H1 (cell line): ENCODE results near the gene GRID1. TPM values are rescaled to one million over a fixed set of nuclear protein-coding genes. Genes with fewer than 3 reads are reported as not detected.

ENCODE experiments used
- CHD1 ChIP-seq: IDR thresholded peaks from 2 replicates; pipeline ENCODE4 v1.6.1; 2012; ENCODE audit warnings: low read depth, low read length, improper control_type of control experiment
- GABPA ChIP-seq: IDR thresholded peaks from 2 replicates; pipeline ENCODE4 v1.6.1; 2011; ENCODE audit warnings: mild to moderate bottlenecking, low read length, moderate library complexity, borderline replicate concordance; ENCODE audit not compliant: insufficient read depth
- KDM1A ChIP-seq: fragments of 200-600, 300-600 bp; sonication (generic); IDR thresholded peaks from 2 replicates; pipeline ENCODE4 v1.7.1; 2016; ENCODE audit warnings: mild to moderate bottlenecking, low read length, borderline replicate concordance
- SIX5 ChIP-seq: IDR thresholded peaks from 2 replicates; pipeline ENCODE4 v1.6.1; 2011; ENCODE audit warnings: mild to moderate bottlenecking, low read depth, low read length
- SP1 ChIP-seq: IDR thresholded peaks from 2 replicates; pipeline ENCODE4 v1.6.1; 2011; ENCODE audit warnings: low read depth, low read length
- ZNF274 ChIP-seq: IDR thresholded peaks from 2 replicates; pipeline ENCODE4 v1.7.0; 2012; ENCODE audit warnings: low read length, borderline replicate concordance; ENCODE audit errors: extremely low read depth
- polyA plus RNA-seq, 7 experiments: library from polyadenylated mRNA; depleted of rRNA in 3 of 7; stranded (reverse) in 5 of 7; unstranded in 2 of 7; fragments of >200 nt in 5 of 7; fragments of 200-250 nt in 2 of 7; gene quantifications; 1 replicate in 5 of 7; 2 replicates in 1 of 7; 4 replicates in 1 of 7; pipeline versions ENCODE4 v1.2.1 to v1.2.3, GENCODE V29; 2011 to 2013; ENCODE audit warnings: missing spikeins in 2 of 7, mixed read lengths in 2 of 7
- total RNA-seq: library from RNA; stranded (reverse); fragmentation: NEBNext Ultra II Directional; extraction: Animal tissue kit (Norgen Biotek cat#: 25700); gene quantifications from 2 replicates; pipeline ENCODE4 v1.2.1, GENCODE V29; 2021
- TF ChIP-seq, protein P1 (sequence below): IDR thresholded peaks from 2 replicates; pipeline ENCODE4 v1.6.1; 2012; ENCODE audit warnings: inconsistent platforms

GRID1 gene
- total and polyA plus RNA-seq, 2 of the 8 experiments (the other 6 are each of a cell fraction or from before 2014, with no cell fraction given), result 0.22 to 0.30 TPM

DNA sequence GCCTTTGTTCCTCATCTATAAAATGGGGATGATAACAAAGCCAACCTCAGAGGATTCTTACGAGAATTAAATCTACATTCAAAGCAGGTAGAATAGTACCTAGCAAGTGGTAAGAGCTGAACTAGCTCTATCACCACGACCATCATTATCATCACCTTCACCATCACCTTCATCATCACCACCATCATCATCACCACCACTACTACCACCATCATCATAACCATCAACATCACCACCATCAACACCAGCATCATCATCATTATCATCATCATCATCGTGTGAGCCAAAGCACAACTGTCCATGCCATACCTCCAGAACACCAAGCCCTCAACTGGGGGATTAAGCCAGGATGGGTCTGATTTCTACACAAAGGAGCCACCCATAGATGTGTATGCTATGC is 206.8 kb downstream of the GRID1 start (continued):
- TF ChIP-seq CHD1, result no peak
- no peak for TF ChIP-seq ZNF274
- TF ChIP-seq KDM1A, result no peak
- TF ChIP-seq, protein P1, sequence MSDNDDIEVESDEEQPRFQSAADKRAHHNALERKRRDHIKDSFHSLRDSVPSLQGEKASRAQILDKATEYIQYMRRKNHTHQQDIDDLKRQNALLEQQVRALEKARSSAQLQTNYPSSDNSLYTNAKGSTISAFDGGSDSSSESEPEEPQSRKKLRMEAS, result no peak
- no peak for TF ChIP-seq SP1
- TF ChIP-seq GABPA, result no peak
- no peak for TF ChIP-seq SIX5
